DOHH2 (cell line): ENCODE data around the gene GNG4.

Experiments used
- H3F3A ChIP-seq: fragments of 200-600 bp; sonication (generic), shearing (Covaris generic); 2 replicates; pipeline ENCODE4 v1.6.0; 2016; ENCODE audit warnings: antibody characterized with exemption, mild to moderate bottlenecking; ENCODE audit not compliant: control insufficient read depth, insufficient read depth
- H3K27ac ChIP-seq: fragments of 200-600 bp; sonication (generic); 2 replicates; pipeline ENCODE4 v1.5.1; 2014; ENCODE audit warnings: low read depth, mild to moderate bottlenecking, low read length, moderate library complexity
- H3K27me3 ChIP-seq: fragments of 200-600 bp; sonication (generic); 2 replicates; pipeline ENCODE4 v1.6.1; 2014; ENCODE audit warnings: mild to moderate bottlenecking, low read length, mixed read lengths; ENCODE audit not compliant: control insufficient read depth
- H3K36me3 ChIP-seq: fragments of 200-600 bp; sonication (generic); 2 replicates; pipeline ENCODE4 v1.6.1; 2014; ENCODE audit warnings: mild to moderate bottlenecking, low read length, moderate library complexity, mixed read lengths; ENCODE audit not compliant: control insufficient read depth
- H3K4me1 ChIP-seq: fragments of 200-600 bp; sonication (generic); 2 replicates; pipeline ENCODE4 v1.6.1; 2014; ENCODE audit warnings: mild to moderate bottlenecking, low read length, mixed read lengths; ENCODE audit not compliant: control insufficient read depth
- H3K4me2 ChIP-seq: fragments of 200-600 bp; sonication (generic); 2 replicates; pipeline ENCODE4 v1.6.0; 2014; ENCODE audit warnings: mild to moderate bottlenecking, low read length, moderate library complexity
- H3K4me3 ChIP-seq: fragments of 200-600 bp; sonication (generic); 2 replicates; pipeline ENCODE4 v1.5.1; 2014; ENCODE audit warnings: mild to moderate bottlenecking, low read length, mixed read lengths
- H3K79me2 ChIP-seq: fragments of 200-600 bp; sonication (generic); 2 replicates; pipeline ENCODE4 v1.6.1; 2014; ENCODE audit warnings: mild to moderate bottlenecking, low read length, mixed read lengths; ENCODE audit not compliant: control insufficient read depth
- H3K9me2 ChIP-seq: fragments of 200-600 bp; sonication (generic); replicated peaks from 2 replicates; pipeline ENCODE4 v1.6.1; 2014; ENCODE audit warnings: mild to moderate bottlenecking, low read length, mixed read lengths; ENCODE audit not compliant: control insufficient read depth
- H3K9me3 ChIP-seq: fragments of 200-600 bp; sonication (generic); 2 replicates; pipeline ENCODE4 v1.6.1; 2014; ENCODE audit warnings: antibody characterized with exemption, low read length, mixed read lengths; ENCODE audit not compliant: control insufficient read depth, insufficient read depth
- H4K20me1 ChIP-seq: fragments of 200-600 bp; sonication (generic); 2 replicates; pipeline ENCODE4 v1.6.0; 2014; ENCODE audit warnings: low read depth, mild to moderate bottlenecking, antibody characterized with exemption, low read length, moderate library complexity; ENCODE audit not compliant: control insufficient read depth, insufficient read depth
- EZH2phosphoT487 ChIP-seq: fragments of 200-600 bp; sonication (generic); IDR thresholded peaks from 2 replicates; pipeline ENCODE4 v1.6.1; 2017; ENCODE audit warnings: borderline replicate concordance, mild to moderate bottlenecking, antibody characterized with exemption, low read length, moderate library complexity, mixed read lengths
- TF ChIP-seq, protein P1 (sequence below): fragments of 200-600 bp; sonication (generic); IDR thresholded peaks from one replicate; pipeline ENCODE4 v1.5.1; 2014; ENCODE audit warnings: antibody characterized with exemption, mild to moderate bottlenecking, low read depth, low read length; ENCODE audit not compliant: poor library complexity, severe bottlenecking

Gene GNG4

DNA sequence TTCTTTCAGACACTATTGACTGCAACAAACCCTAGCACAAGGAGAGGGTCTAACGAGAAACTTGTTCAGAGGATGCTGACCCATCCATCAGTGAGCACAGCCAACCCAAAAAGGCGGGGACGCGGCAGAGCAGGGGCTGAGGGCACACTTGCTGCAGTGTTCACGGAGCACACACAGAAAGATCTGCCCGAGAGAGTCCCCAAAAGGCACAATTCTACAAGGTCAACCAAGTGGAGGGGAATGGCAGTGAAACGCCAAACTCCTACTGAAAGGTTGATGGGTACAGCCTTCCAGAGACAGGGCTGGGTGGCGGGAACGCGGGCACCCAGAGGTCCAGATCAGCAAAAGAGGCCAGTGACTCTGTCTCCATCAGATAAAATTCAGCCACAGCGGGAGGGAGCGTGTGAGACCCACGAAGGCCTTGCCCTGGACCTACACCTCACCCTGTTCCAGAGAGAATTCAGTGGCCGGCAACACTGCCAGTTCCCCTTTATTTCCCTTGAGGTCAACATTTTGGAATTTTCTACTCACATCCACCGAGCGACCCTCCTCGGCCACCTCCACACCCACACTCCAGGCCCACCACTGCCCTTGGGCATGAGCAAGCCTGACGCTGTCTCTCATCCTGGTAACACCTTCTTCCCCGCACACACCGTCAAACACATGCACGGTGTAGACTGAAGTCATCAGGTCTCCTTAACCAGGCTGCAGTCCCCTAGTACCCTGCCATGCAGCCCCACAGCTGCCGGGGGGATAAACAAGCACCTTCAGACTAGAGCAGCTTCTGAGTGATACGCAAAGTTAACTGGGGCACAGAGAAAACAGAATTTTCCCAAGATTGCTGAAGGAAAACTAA, 5.5 kb downstream of the GNG4 start:
- Histone ChIP-seq H3K4me3 (no peak overlapping the region), H3K9me2 (no peaks in the 10 kb centered on the region), H3K9me3 (no peaks in the 10 kb centered on the region), H3K4me2 (no peak overlapping the region), H3K79me2 (no peaks in the 10 kb centered on the region), H3K36me3 (no peaks in the 10 kb centered on the region), H4K20me1 (no peaks in the 10 kb centered on the region), H3K27ac (no peak overlapping the region), H3F3A (no peaks in the 10 kb centered on the region), H3K4me1 (no peaks in the 10 kb centered on the region), H3K27me3 (peaks cover 26% of the 10 kb centered on the region)
- TF ChIP-seq EZH2phosphoT487 = no peak
- TF ChIP-seq, protein P1, sequence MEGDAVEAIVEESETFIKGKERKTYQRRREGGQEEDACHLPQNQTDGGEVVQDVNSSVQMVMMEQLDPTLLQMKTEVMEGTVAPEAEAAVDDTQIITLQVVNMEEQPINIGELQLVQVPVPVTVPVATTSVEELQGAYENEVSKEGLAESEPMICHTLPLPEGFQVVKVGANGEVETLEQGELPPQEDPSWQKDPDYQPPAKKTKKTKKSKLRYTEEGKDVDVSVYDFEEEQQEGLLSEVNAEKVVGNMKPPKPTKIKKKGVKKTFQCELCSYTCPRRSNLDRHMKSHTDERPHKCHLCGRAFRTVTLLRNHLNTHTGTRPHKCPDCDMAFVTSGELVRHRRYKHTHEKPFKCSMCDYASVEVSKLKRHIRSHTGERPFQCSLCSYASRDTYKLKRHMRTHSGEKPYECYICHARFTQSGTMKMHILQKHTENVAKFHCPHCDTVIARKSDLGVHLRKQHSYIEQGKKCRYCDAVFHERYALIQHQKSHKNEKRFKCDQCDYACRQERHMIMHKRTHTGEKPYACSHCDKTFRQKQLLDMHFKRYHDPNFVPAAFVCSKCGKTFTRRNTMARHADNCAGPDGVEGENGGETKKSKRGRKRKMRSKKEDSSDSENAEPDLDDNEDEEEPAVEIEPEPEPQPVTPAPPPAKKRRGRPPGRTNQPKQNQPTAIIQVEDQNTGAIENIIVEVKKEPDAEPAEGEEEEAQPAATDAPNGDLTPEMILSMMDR = no peak

DNA sequence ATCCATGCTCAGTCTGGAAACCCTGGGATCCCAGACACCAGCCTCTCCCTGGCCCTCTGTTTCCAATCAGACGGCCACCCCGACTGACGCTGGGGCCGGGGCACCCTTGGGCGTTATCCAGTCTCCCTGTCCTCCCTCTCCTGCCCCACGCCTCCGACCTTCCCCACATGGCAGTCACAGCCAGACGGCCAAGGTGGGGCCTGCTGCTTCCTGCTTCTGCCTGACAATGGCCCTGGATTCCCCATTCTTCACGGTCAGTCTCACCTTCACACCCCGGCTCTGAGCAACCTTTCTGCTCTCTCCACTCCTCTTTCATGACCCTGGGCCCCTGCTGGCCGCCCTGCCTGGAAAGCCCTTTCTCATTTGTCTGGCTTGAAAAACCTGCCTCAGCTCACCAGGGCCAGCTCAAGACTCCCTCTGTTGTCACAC, 6.6 kb downstream of the GNG4 start:
- Histone ChIP-seq H3K4me1 (no peaks in the 10 kb centered on the region), H3K36me3 (no peaks in the 10 kb centered on the region), H3K9me2 (no peaks in the 10 kb centered on the region), H4K20me1 (no peaks in the 10 kb centered on the region), H3K4me3 (no peak overlapping the region), H3K79me2 (no peaks in the 10 kb centered on the region), H3K4me2 (no peak overlapping the region), H3K27ac (no peak overlapping the region), H3K9me3 (no peaks in the 10 kb centered on the region), H3K27me3 (peaks cover 15% of the 10 kb centered on the region), H3F3A (no peaks in the 10 kb centered on the region)
- TF ChIP-seq, protein P1 = no peak
- no peak for TF ChIP-seq EZH2phosphoT487

DNA sequence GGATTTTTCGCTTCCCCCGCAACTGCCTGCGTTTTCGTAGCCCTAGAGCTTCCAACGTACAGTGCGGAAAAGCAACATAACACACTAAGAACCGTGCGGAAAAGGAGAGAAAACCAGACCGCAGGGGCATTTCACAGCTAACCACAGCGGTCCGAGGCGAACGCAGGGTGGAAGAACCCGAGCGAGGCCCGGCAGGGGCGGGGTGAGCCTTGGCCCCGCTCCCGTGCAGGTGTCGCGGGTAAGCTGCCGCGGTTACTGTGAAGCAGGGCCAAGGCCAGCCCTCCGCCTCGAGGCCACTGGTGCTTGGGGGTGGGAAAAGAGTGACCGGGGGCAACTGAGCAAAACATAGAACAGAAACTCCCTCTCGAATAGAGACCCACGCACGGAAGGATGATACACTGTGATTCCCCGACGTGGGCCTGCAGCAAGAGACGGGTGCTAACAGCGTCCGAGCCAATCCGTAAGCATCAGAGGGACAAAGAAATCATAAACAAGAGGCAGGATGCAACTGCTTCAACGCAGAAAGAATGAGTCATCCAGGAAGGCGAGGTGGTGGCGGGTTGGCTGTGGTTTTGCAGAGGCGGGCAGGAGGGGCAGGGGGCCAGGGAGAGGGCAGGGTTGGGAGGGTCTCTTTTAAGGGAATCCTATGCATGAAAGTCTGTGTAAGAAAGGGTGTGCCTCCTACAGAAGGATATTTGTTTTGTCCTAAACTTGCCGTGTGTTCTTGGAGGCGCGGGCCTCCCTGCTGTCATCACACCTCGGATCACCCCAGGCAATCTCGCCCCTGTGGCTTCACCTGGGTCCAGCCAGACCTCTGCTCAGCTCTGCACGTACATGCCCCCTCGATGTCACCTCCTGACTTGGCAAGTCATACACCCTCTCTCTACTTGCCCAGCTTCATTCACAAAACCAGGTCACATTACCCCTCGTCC, 7.3 kb downstream of the GNG4 start:
- H3F3A ChIP-seq = no peaks in the 10 kb centered on the region
- H3K9me3 ChIP-seq = no peaks in the 10 kb centered on the region
- no peak overlapping the region for H3K4me3 ChIP-seq
- no peak for TF ChIP-seq EZH2phosphoT487
- TF ChIP-seq, protein P1 = no peak
- no peaks in the 10 kb centered on the region for H3K9me2 ChIP-seq
- no peaks in the 10 kb centered on the region for H4K20me1 ChIP-seq
- no peaks in the 10 kb centered on the region for H3K36me3 ChIP-seq
- H3K79me2 ChIP-seq = no peaks in the 10 kb centered on the region
- peaks cover 13% of the 10 kb centered on the region for H3K27me3 ChIP-seq
- no peaks in the 10 kb centered on the region for H3K4me1 ChIP-seq
- H3K4me2 ChIP-seq = 0 out of 2 replicates have a peak overlapping the region, but pooled peaks have one; percentile 5
- H3K27ac ChIP-seq = no peak overlapping the region
